K562 (cell line): ENCODE measurements around the gene POU2F3. TPM values are rescaled to one million over a fixed set of nuclear protein-coding genes. Genes with fewer than 3 reads are reported as not detected.
A peak's percentile ranks its signal among the peaks of the same experiment; 100 is the strongest.

Experiments used
- ARID1B ChIP-seq: fragments of 450-650 bp; IDR thresholded peaks from 2 replicates; pipeline ENCODE4 v1.6.1; 2016; ENCODE audit warnings: antibody characterized with exemption, mild to moderate bottlenecking, inconsistent platforms
- CBFA2T3 ChIP-seq: fragments of 450-650 bp; IDR thresholded peaks from 2 replicates; pipeline ENCODE4 v1.6.1; 2017
- CCNT2 ChIP-seq: IDR thresholded peaks from 2 replicates; pipeline ENCODE4 v1.6.1; 2011; ENCODE audit warnings: borderline replicate concordance, low read depth, mild to moderate bottlenecking, moderate library complexity, mixed read lengths, low read length; ENCODE audit not compliant: insufficient read length; ENCODE audit errors: extremely low read depth
- DNMT1 ChIP-seq: fragments of 450-650 bp; IDR thresholded peaks from 2 replicates; pipeline ENCODE4 v1.6.1; 2016; ENCODE audit warnings: antibody characterized with exemption, mild to moderate bottlenecking
- GATAD2B ChIP-seq: fragments of 450-650 bp; IDR thresholded peaks from 2 replicates; pipeline ENCODE4 v1.6.1; 2017; ENCODE audit warnings: mild to moderate bottlenecking, borderline replicate concordance
- LARP7 ChIP-seq: fragments of 450-650 bp; IDR thresholded peaks from 2 replicates; pipeline ENCODE4 v1.6.1; 2016
- RAD21 ChIP-seq, 2 experiments: fragments of 250-450 bp in 1 of 2; fragments of 450-650 bp in 1 of 2; sonication (Bioruptor Pico) in 1 of 2; formaldehyde crosslinking in 1 of 2; IDR thresholded peaks in 1 of 2; conservative IDR thresholded peaks in 1 of 2; 2 replicates each; pipeline versions ENCODE4 v1.4.0 to v1.8.0; 2020 to 2022; ENCODE audit warnings: mild to moderate bottlenecking in 2 of 2, moderate library complexity in 1 of 2
- TGIF2 ChIP-seq: sonication (generic); formaldehyde crosslinking; IDR thresholded peaks from 2 replicates; pipeline ENCODE4 v1.8.1; 2022; ENCODE audit warnings: mild to moderate bottlenecking, missing genetic modification reagents, moderate library complexity
- YY1 ChIP-seq, 3 experiments: IDR thresholded peaks; 2 replicates each; pipeline ENCODE4 v1.6.1; 2011; ENCODE audit warnings: low read length in 2 of 3, mild to moderate bottlenecking in 2 of 3, moderate library complexity in 2 of 3, borderline replicate concordance in 1 of 3, control low read depth in 1 of 3, low read depth in 1 of 3; ENCODE audit not compliant: insufficient read depth in 3 of 3, insufficient replicate concordance in 2 of 3, control insufficient read depth in 1 of 3, insufficient read length in 1 of 3; ENCODE audit errors: extremely low read depth in 1 of 3
- ZNF212 ChIP-seq: fragments of 450-650 bp; formaldehyde crosslinking; IDR thresholded peaks from 2 replicates; pipeline ENCODE4 v1.4.0; 2020; ENCODE audit warnings: mild to moderate bottlenecking
- ZNF707 ChIP-seq: fragments of 250-450 bp; sonication (Bioruptor Pico); conservative IDR thresholded peaks from 2 replicates; pipeline ENCODE4 v1.8.0; 2022; ENCODE audit warnings: inconsistent platforms, mild to moderate bottlenecking, moderate library complexity
- ZZZ3 ChIP-seq: fragments of 450-650 bp; IDR thresholded peaks from 2 replicates; pipeline ENCODE4 v1.6.1; 2016; ENCODE audit warnings: antibody characterized with exemption, mild to moderate bottlenecking, moderate library complexity
- polyA plus RNA-seq, 8 experiments: library from polyadenylated mRNA; depleted of rRNA in 4 of 8; stranded (reverse) in 5 of 8; unstranded in 3 of 8; fragments of >200 nt; fragmentation: Nextera tagmentation in 2 of 8; fragmentation: Illumina TruSeq in 1 of 8; extraction: Ambion mirVana in 2 of 8; extraction: Trizol in 1 of 8; gene quantifications; 2 replicates each; pipeline versions ENCODE4 v1.2.1 to v1.2.3, GENCODE V29; 2011 to 2014; ENCODE audit warnings: inconsistent platforms in 1 of 8, missing spikeins in 1 of 8
- total RNA-seq, 7 experiments: library from RNA; depleted of rRNA in 6 of 7; stranded (reverse); fragments of >200 nt in 6 of 7; fragmentation: Illumina TruSeq in 2 of 7; extraction: Trizol in 2 of 7; gene quantifications; 2 replicates each; pipeline versions ENCODE4 v1.2.1 to v1.2.3, GENCODE V29; 2011 to 2021; ENCODE audit warnings: low replicate concordance in 1 of 7
- TF ChIP-seq, protein P1 (sequence below): fragments of 200-800 bp; sonication (Bioruptor generic); IDR thresholded peaks from 2 replicates; pipeline ENCODE4 v1.6.1; 2017; ENCODE audit warnings: missing genetic modification characterization, missing compliant biosample characterization
- TF ChIP-seq, protein P2 (sequence below): sonication (generic); IDR thresholded peaks from 2 replicates; pipeline ENCODE4 v1.6.1; 2016
- TF ChIP-seq, protein P3 (sequence below): sonication (generic); formaldehyde crosslinking; IDR thresholded peaks from 2 replicates; pipeline ENCODE4 v1.8.0; 2022; ENCODE audit warnings: missing genetic modification reagents, mild to moderate bottlenecking, borderline replicate concordance
- TF ChIP-seq, protein P4 (sequence below), 2 experiments: fragments of 450-650 bp in 1 of 2; sonication (generic) in 1 of 2; formaldehyde crosslinking in 1 of 2; IDR thresholded peaks in 1 of 2; conservative IDR thresholded peaks in 1 of 2; 2 replicates each; pipeline versions ENCODE4 v1.6.1 to v1.8.1; 2016 to 2023; ENCODE audit warnings: mild to moderate bottlenecking in 2 of 2, moderate library complexity in 2 of 2, inconsistent platforms in 1 of 2, missing genetic modification reagents in 1 of 2
- TF ChIP-seq, protein P5 (sequence below): sonication (generic); formaldehyde crosslinking; IDR thresholded peaks from 2 replicates; pipeline ENCODE4 v1.8.0; 2022; ENCODE audit warnings: missing genetic modification reagents, mild to moderate bottlenecking, borderline replicate concordance
- TF ChIP-seq, protein P6 (sequence below): sonication (generic); formaldehyde crosslinking; IDR thresholded peaks from 2 replicates; pipeline ENCODE4 v1.8.0; 2022; ENCODE audit warnings: missing genetic modification reagents, mild to moderate bottlenecking, moderate library complexity, borderline replicate concordance

Gene POU2F3
- total and polyA plus RNA-seq, 9 of the 15 experiments (the other 6 are each of a cell fraction or from before 2014, with no cell fraction given): not detected

DNA sequence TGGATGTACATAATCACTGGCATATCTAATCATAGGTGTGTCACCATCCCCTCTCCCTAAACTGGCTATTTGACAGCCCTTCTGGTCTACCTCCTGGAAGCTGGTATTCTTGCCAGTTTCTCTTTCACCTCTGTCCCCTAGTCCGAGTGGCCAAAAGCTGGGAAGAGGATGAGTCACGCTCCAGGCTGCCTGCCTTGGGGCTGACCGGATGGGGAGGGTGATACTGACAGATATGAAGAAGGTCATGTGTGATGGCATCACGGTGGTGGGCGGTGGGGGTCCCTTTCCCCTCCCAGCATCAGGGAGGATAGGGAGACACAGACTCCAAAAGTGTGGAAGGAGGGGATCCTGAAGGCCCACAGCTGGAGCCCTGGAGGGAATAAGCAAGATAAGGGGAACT lies 24.3 kb upstream of the POU2F3 start (continued):
- no peak for TF ChIP-seq ZNF212
- peak; percentile 21; the same call in 1 of the 2 replicates for TF ChIP-seq CBFA2T3
- TF ChIP-seq YY1 (IDR thresholded peaks at IDR 0.05; ENCODE audit: borderline replicate concordance in 1 of 3, control insufficient read depth in 1 of 3, extremely low read depth in 1 of 3, insufficient read depth in 3 of 3, insufficient read length in 1 of 3, insufficient replicate concordance in 2 of 3, low read depth in 1 of 3, low read length in 2 of 3): no peak
- no peak for TF ChIP-seq RAD21 (CRISPR knock-in tag; conservative IDR thresholded peaks at IDR 0.05 in 1 of 2, IDR thresholded peaks at IDR 0.05 in 1 of 2)
- TF ChIP-seq, protein P1, sequence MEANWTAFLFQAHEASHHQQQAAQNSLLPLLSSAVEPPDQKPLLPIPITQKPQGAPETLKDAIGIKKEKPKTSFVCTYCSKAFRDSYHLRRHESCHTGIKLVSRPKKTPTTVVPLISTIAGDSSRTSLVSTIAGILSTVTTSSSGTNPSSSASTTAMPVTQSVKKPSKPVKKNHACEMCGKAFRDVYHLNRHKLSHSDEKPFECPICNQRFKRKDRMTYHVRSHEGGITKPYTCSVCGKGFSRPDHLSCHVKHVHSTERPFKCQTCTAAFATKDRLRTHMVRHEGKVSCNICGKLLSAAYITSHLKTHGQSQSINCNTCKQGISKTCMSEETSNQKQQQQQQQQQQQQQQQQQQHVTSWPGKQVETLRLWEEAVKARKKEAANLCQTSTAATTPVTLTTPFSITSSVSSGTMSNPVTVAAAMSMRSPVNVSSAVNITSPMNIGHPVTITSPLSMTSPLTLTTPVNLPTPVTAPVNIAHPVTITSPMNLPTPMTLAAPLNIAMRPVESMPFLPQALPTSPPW (CRISPR knock-in tag): peak; percentile 43
- TF ChIP-seq LARP7: no peak
- TF ChIP-seq ZNF707 (CRISPR knock-in tag): no peak
- no peak for TF ChIP-seq ZZZ3
- TF ChIP-seq, protein P2, sequence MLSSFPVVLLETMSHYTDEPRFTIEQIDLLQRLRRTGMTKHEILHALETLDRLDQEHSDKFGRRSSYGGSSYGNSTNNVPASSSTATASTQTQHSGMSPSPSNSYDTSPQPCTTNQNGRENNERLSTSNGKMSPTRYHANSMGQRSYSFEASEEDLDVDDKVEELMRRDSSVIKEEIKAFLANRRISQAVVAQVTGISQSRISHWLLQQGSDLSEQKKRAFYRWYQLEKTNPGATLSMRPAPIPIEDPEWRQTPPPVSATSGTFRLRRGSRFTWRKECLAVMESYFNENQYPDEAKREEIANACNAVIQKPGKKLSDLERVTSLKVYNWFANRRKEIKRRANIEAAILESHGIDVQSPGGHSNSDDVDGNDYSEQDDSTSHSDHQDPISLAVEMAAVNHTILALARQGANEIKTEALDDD: no peak
- TF ChIP-seq, protein P3, sequence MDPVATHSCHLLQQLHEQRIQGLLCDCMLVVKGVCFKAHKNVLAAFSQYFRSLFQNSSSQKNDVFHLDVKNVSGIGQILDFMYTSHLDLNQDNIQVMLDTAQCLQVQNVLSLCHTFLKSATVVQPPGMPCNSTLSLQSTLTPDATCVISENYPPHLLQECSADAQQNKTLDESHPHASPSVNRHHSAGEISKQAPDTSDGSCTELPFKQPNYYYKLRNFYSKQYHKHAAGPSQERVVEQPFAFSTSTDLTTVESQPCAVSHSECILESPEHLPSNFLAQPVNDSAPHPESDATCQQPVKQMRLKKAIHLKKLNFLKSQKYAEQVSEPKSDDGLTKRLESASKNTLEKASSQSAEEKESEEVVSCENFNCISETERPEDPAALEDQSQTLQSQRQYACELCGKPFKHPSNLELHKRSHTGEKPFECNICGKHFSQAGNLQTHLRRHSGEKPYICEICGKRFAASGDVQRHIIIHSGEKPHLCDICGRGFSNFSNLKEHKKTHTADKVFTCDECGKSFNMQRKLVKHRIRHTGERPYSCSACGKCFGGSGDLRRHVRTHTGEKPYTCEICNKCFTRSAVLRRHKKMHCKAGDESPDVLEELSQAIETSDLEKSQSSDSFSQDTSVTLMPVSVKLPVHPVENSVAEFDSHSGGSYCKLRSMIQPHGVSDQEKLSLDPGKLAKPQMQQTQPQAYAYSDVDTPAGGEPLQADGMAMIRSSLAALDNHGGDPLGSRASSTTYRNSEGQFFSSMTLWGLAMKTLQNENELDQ (CRISPR knock-in tag): no peak
- no peak for TF ChIP-seq GATAD2B
- TF ChIP-seq, protein P4, sequence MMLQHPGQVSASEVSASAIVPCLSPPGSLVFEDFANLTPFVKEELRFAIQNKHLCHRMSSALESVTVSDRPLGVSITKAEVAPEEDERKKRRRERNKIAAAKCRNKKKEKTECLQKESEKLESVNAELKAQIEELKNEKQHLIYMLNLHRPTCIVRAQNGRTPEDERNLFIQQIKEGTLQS (IDR thresholded peaks at IDR 0.05): peak; percentile 72
- TF ChIP-seq, protein P4 (CRISPR knock-in tag; conservative IDR thresholded peaks at IDR 0.05): no peak
- no peak for TF ChIP-seq TGIF2 (CRISPR knock-in tag)
- TF ChIP-seq, protein P5, sequence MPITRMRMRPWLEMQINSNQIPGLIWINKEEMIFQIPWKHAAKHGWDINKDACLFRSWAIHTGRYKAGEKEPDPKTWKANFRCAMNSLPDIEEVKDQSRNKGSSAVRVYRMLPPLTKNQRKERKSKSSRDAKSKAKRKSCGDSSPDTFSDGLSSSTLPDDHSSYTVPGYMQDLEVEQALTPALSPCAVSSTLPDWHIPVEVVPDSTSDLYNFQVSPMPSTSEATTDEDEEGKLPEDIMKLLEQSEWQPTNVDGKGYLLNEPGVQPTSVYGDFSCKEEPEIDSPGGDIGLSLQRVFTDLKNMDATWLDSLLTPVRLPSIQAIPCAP (CRISPR knock-in tag): no peak
- TF ChIP-seq, protein P6, sequence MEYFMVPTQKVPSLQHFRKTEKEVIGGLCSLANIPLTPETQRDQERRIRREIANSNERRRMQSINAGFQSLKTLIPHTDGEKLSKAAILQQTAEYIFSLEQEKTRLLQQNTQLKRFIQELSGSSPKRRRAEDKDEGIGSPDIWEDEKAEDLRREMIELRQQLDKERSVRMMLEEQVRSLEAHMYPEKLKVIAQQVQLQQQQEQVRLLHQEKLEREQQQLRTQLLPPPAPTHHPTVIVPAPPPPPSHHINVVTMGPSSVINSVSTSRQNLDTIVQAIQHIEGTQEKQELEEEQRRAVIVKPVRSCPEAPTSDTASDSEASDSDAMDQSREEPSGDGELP (CRISPR knock-in tag): peak; percentile 34; the same call in 1 of the 2 replicates
- no peak for TF ChIP-seq DNMT1
- TF ChIP-seq CCNT2: no peak
- peak; percentile 48; the same call in 1 of the 2 replicates for TF ChIP-seq ARID1B
